Mucosa of stomach (tissue), 1 donor: Measurements from ENCODE around the gene CRB1.

ENCODE experiments used
- H3K27me3 ChIP-seq: one replicate; pipeline ENCODE4 v1.7.0; 2013; ENCODE audit warnings: mild to moderate bottlenecking, low read length; ENCODE audit not compliant: control insufficient read depth, insufficient read depth
- H3K36me3 ChIP-seq: one replicate; pipeline ENCODE4 v1.7.0; 2013; ENCODE audit warnings: low read length; ENCODE audit not compliant: control insufficient read depth, insufficient read depth
- H3K4me1 ChIP-seq: one replicate; pipeline ENCODE4 v1.7.0; 2013; ENCODE audit warnings: mild to moderate bottlenecking, low read length; ENCODE audit not compliant: control insufficient read depth, insufficient read depth
- H3K4me3 ChIP-seq: one replicate; pipeline ENCODE4 v1.7.0; 2013; ENCODE audit warnings: low read length
- H3K9ac ChIP-seq: one replicate; pipeline ENCODE4 v1.7.0; 2013; ENCODE audit warnings: mild to moderate bottlenecking, low read length, moderate library complexity
- H3K9me3 ChIP-seq: one replicate; pipeline ENCODE4 v1.7.0; 2013; ENCODE audit warnings: mild to moderate bottlenecking, low read length, moderate library complexity; ENCODE audit not compliant: control insufficient read depth
- donor health status: Pancreatic carcinoma.

CRB1 gene

DNA sequence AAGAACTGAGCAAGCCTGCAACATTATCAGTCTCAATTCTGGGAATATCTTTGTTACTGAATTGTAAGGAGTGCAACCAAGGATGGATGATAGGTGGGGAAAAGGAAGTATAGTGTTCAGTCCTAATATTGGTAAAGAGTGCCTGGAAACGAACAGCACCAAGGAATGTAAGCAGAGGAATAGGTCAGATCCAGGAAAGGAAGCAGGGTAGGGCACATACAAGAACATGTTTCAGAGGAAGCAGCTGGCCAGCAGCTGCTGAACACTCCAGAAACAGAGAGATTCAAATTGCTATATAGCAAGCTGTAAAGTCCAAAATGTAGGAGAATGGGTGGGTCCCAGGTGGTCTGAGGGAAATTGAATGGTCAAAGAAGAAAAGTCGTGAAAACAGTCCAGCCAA, 37.9 kb downstream of the CRB1 start:
- Histone ChIP-seq H3K9ac (no peak overlapping the region), H3K9me3 (no peaks in the 10 kb centered on the region), H3K36me3 (no peaks in the 10 kb centered on the region), H3K4me1 (no peaks in the 10 kb centered on the region), H3K27me3 (no peaks in the 10 kb centered on the region), H3K4me3 (no peak overlapping the region)

DNA sequence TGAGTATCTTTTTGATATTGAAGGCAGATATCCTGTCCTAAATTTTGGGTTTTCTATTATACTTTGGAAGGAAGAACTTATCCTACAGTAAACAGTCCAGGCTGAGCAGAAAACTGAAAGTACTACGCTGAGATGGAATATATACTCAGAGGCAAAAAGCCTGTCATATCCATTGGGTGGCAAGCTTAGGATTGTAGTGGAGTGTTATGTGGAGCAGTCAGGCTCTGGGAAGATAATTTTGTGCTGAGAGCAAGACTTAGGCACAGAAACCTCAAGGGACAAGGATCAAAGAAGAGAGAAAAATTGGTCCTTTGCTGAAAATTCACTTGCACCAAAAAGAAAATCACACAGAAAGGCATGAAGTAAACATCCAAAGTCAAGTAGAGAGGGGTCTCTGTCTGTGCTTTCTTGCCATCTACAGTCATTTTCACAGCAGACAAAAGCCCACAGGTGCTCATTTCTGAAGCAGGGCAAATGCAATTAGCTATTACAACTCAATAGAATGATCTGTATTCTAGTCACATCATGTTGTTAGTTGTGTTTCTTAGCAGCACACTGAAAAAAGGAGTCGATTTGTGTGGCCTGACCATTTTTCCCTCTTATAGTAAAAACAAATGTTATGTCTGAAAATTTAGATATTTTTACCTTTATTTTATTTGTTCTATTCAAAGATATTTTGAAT, 38.5 kb downstream of the CRB1 start:
- Histone ChIP-seq H3K4me3 (no peak overlapping the region), H3K9ac (no peak overlapping the region), H3K36me3 (no peaks in the 10 kb centered on the region), H3K4me1 (no peaks in the 10 kb centered on the region), H3K27me3 (no peaks in the 10 kb centered on the region), H3K9me3 (no peaks in the 10 kb centered on the region)

DNA sequence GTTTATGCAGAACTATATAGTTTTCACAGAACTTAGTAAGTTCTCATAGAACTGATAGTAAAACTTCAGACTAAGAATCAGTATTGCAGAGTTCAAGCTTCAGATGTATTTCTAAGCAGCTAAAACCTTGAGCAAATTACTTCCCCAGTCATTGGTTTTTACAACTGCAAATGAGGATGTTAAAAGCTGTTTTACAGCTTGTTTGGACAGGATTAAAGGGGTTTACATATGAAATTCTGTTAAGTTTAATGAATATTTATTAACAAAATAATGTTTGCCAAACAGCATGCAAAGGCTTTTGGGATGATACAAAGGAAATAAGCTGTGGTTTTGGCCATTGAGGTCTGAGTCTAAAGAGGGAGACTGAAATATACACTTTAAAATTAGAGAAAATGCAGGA, 39.1 kb downstream of the CRB1 start:
- Histone ChIP-seq H3K4me3 (no peak overlapping the region), H3K9me3 (no peaks in the 10 kb centered on the region), H3K4me1 (no peaks in the 10 kb centered on the region), H3K9ac (no peak overlapping the region), H3K27me3 (no peaks in the 10 kb centered on the region), H3K36me3 (no peaks in the 10 kb centered on the region)

DNA sequence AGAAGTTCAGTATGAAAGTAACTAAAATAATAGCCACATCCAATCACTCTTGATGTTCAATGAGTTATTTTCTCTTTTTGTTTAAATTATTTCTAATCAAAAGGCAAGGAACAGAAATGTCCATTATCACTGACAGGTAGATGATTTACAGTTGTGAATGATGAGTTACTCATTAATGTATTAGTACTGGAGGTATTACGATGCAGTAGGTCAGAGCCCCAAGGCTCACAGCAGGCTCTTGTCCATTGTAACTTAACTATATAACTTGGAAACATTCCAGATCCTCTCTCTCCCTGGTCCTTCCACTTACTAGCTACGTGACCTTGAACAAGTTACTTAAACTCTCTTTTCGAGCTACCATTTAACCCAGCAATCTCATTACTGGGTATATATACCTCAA, 39.5 kb downstream of the CRB1 start:
- H3K4me3 ChIP-seq, result no peak overlapping the region
- H3K9me3 ChIP-seq, result no peaks in the 10 kb centered on the region
- H3K4me1 ChIP-seq, result no peaks in the 10 kb centered on the region
- H3K9ac ChIP-seq, result no peak overlapping the region
- H3K27me3 ChIP-seq, result no peaks in the 10 kb centered on the region
- no peaks in the 10 kb centered on the region for H3K36me3 ChIP-seq

DNA sequence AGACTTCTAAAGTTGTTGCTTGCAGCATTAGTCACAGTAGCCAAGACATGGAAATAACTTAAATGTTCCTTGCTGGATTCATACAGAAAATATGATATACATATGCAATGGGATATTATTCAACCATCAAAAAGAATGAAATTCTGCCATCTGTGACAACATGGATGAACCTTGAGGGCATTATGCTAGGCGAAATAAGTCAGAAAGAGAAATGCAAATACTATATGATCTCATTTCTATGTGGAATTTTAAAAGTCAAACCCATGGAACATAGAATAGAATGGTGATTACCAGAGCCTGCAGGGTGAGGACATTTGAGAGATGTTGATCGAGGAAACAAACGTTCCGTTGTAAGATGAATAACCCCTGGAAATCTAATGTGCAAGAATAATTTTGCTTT, 43.0 kb downstream of the CRB1 start:
- H3K4me1 ChIP-seq, result no peaks in the 10 kb centered on the region
- H3K9ac ChIP-seq, result no peak overlapping the region
- no peak overlapping the region for H3K4me3 ChIP-seq
- no peaks in the 10 kb centered on the region for H3K36me3 ChIP-seq
- H3K27me3 ChIP-seq, result no peaks in the 10 kb centered on the region
- H3K9me3 ChIP-seq, result no peaks in the 10 kb centered on the region

DNA sequence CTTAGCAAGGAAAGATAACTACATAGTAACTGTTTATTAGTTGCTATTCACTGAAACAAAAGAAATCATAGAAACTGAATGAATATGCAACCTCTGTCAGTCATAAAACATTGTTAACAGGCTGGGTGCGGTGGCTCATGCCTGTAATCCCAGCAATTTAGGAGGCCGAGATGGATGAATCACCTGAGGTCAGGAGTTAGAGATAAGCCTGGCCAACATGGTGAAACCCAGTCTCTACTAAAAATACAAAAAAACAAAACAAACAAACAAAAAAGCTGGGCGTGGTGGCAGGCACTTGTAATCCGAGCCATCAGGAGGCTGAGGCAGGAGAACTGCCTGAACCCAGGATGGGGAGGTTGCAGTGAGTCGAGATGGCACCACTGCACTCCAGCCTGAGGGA, 44.1 kb downstream of the CRB1 start:
- Histone ChIP-seq H3K27me3 (no peaks in the 10 kb centered on the region), H3K9ac (no peak overlapping the region), H3K36me3 (no peaks in the 10 kb centered on the region), H3K4me3 (no peak overlapping the region), H3K9me3 (no peaks in the 10 kb centered on the region), H3K4me1 (no peaks in the 10 kb centered on the region)

DNA sequence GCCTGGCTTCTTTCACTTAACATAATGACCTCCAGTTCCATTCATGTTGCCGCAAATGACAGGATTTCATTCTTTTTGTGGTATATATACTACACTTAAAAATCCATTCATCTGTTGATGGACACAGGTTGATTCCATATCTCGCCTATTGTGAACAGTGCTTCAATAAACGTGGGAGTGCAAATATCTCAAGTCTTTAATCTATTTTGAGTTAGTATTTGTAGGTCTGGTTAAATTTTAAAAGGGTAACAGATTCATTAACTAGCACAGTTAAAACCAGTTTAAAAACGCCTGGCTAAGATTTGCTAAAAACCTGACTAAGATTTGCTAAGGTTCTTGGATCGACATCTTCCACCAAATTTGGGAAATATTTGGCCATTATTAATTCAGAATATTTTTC, 45.7 kb downstream of the CRB1 start:
- Histone ChIP-seq H3K4me1 (no peaks in the 10 kb centered on the region), H3K4me3 (no peak overlapping the region), H3K36me3 (no peaks in the 10 kb centered on the region), H3K27me3 (no peaks in the 10 kb centered on the region), H3K9ac (no peak overlapping the region), H3K9me3 (no peaks in the 10 kb centered on the region)

DNA sequence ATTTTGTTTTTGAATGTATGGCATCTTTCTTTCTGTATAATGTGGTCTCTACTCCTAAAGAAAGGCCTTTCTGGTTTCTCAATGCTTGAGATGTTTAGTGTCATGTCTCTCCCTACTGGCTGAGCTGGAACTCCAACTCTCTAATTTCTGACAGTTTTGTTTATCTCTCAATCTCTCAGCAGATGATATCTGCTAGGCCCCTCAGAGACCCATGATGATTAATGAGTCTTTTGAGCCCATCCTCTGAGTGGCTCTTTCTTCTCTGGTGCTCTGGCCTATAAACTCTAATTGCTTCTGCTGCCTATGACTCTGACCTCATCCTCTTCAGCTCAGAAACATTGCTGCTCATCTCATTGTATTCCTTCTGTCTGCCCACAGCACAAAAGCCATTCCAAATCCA, 46.6 kb downstream of the CRB1 start:
- Histone ChIP-seq H3K4me3 (no peak overlapping the region), H3K9me3 (no peaks in the 10 kb centered on the region), H3K36me3 (no peaks in the 10 kb centered on the region), H3K9ac (no peak overlapping the region), H3K27me3 (no peaks in the 10 kb centered on the region), H3K4me1 (no peaks in the 10 kb centered on the region)

DNA sequence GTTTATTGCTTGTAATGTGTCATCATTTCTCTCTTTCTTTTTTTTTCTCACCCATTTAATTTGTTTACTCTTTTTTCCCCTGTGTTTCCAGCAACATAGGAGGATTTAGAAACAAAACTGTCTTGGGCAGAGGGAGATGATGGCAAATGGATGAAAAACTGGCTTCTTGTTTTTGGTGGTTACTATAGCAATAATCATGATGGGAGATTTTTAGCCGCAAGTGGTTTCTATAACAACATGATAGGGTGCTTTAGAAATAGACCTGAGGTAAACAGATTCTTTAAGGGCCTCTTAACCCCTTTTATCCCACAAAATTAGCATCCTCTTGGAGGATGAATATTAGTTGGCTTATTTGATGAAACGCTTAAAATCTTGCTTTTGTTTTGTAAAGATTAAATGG, 51.6 kb downstream of the CRB1 start:
- Histone ChIP-seq H3K9ac (no peak overlapping the region), H3K9me3 (no peaks in the 10 kb centered on the region), H3K27me3 (no peaks in the 10 kb centered on the region), H3K36me3 (no peaks in the 10 kb centered on the region), H3K4me1 (no peaks in the 10 kb centered on the region), H3K4me3 (no peak overlapping the region)

DNA sequence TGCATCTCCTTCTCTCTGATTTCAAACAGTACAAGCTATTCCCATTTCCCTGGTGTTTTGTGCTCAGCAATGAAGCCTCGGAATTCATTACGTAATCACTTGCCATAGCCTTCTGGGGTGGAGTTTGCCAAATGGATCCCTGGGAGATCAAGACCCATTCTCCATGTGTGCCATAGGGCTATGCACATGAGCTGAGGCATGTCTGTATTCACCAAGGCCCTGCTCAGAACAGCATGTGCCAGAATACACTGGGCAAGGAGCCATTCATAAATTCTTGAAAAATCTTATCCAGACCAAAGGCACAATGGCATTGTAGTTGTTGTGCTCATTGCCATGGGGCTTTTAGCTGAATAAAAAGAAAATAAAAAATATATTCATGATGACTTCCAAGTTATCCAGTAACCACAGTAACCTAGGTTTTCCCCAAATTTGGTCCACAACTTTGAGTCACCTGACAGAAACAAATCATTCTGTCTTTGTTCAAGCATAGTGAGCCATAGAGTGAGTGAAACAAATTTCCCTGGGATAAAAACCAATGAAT, 53.0 kb downstream of the CRB1 start:
- no peaks in the 10 kb centered on the region for H3K27me3 ChIP-seq
- no peak overlapping the region for H3K9ac ChIP-seq
- H3K36me3 ChIP-seq, result no peaks in the 10 kb centered on the region
- no peaks in the 10 kb centered on the region for H3K4me1 ChIP-seq
- H3K9me3 ChIP-seq, result no peaks in the 10 kb centered on the region
- no peak overlapping the region for H3K4me3 ChIP-seq

DNA sequence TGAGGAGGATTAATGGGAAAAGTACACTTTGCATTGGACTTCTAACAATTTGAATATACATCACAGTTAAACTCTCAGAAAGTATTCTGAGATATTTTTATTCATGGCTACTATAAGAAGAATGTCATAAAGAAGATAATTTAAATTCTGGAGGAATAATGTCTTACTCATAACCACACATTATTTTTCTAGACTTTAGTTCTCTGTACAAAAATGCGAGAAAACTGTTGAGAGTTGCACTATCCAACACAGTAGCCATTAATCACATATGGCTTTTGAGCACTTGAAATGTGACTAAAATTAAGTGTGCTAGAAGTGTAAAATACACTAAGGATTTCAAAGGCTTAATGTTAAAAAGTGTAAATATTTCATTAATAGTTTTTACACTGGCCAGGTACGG, 53.8 kb downstream of the CRB1 start:
- Histone ChIP-seq H3K36me3 (no peaks in the 10 kb centered on the region), H3K27me3 (no peaks in the 10 kb centered on the region), H3K4me3 (no peak overlapping the region), H3K9ac (no peak overlapping the region), H3K9me3 (no peaks in the 10 kb centered on the region), H3K4me1 (no peaks in the 10 kb centered on the region)

DNA sequence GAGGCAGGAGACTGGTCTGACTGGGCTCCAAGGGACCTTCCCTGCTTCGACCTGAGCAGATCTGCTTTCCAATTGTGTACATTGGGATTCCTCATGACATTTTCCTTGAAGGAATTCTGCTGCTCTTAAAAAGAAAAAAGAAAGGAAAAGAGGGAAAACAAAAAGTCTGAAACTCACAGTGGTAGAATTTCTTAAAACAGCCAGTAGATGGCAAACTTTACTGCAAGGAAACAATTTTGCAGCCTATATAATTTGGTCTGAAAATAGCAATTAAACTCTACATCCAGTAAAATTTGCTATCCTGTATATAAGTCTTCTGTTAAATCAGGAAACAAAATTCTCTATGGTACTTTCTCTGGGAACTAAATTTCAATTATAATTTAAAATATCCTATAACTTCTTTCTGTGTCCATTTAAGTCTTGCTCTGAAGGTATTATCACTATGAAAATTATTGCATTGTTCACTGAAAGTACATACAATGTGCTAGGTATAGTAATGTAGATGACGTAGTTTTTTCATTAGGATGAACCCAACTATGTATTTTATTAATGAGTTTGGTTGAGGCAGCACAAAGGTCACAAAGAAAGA, 59.8 kb downstream of the CRB1 start:
- Histone ChIP-seq H3K4me1 (no peaks in the 10 kb centered on the region), H3K9me3 (no peaks in the 10 kb centered on the region), H3K9ac (no peak overlapping the region), H3K36me3 (no peaks in the 10 kb centered on the region), H3K4me3 (no peak overlapping the region), H3K27me3 (no peaks in the 10 kb centered on the region)
